ENCODE results near the gene CELF4.

CELF4 gene

GRCh38 chr18:37574113-37574512 lies 8.5 kb upstream of the CELF4 start:
- no peak for DNase-seq (ENCODE audit: extremely low read depth in 1 of 2, low read depth in 1 of 2)

- DNase-seq (ENCODE audit: extremely low read depth in 1 of 2, low read depth in 1 of 2), result no peak
Measured at GRCh38 chr18:37572736-37573135, 7.1 kb upstream of the CELF4 start.

- no peak for DNase-seq (ENCODE audit: extremely low read depth in 1 of 2, low read depth in 1 of 2)
Measured at GRCh38 chr18:37571266-37571665, 5.7 kb upstream of the CELF4 start.

DNA sequence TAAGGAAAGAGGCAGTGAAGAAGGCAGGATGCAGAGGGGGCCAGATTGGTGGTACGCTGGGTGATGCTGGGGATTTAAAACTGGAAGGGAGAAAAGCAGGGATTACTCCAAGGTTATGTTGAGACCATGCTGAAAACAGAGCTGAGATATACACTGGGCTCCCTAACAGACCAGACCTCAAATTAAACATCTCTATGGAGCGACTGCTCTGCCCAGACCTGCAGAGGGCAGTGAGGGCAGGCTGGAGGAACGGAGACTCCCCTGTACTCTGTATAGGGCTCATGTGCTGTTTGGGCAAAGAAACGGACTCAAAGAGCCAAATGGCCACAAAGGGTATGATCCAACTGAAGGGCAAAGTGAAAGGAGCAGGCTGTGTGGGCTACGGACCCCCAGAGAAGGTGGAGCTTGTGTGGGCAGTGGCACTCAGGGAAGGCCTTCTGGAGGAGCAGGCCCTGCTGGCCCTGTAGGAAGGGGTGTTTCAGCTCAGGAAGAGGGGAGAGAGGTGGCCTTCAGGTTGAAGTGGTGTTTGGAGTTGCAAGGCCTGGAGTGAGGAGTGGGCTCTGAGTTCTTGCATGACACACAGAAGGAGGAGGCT lies 4.8 kb upstream of the CELF4 start:
- DNase-seq (ENCODE audit: extremely low read depth in 1 of 2, low read depth in 1 of 2), result no peak

DNA sequence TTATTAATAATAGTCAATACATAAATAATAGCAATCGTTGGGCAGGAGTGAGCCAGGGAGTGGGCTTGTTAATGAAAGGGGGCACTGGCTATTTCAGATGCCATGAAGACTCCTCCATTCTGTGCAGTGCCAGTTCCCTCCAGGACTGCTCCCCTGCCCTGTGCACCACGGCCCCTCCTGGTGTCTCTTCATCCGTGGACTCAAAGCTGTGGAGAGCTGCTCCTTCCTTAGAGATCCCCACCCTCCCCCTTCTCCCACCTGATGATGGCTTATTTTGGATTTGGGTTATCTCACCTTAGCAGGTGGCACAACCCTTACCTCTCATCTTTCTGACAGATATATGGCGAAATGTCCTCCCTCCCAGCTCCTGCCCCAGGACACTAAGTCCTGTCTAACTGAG lies 3.1 kb upstream of the CELF4 start:
- no peak for DNase-seq (ENCODE audit: extremely low read depth in 1 of 2, low read depth in 1 of 2)

DNA sequence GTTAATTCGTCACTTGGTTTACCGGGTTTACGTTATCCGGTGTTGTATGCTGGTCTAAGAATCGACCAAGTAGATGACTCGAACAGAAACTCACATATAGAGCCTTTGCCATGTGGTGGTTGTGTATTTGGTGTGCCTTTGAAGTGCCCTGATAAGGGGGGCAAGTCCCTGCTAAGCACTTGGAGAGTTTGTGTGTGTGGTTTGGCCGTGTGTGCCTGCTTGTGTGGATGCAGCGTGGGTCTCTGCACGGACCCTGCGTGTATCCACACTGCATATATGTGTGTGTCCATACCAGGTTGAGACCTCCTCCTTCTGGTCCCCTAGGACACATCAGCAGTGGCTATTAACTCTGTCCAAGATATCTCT lies 2.4 kb upstream of the CELF4 start:
- no peak for DNase-seq (ENCODE audit: extremely low read depth in 1 of 2, low read depth in 1 of 2)

DNA sequence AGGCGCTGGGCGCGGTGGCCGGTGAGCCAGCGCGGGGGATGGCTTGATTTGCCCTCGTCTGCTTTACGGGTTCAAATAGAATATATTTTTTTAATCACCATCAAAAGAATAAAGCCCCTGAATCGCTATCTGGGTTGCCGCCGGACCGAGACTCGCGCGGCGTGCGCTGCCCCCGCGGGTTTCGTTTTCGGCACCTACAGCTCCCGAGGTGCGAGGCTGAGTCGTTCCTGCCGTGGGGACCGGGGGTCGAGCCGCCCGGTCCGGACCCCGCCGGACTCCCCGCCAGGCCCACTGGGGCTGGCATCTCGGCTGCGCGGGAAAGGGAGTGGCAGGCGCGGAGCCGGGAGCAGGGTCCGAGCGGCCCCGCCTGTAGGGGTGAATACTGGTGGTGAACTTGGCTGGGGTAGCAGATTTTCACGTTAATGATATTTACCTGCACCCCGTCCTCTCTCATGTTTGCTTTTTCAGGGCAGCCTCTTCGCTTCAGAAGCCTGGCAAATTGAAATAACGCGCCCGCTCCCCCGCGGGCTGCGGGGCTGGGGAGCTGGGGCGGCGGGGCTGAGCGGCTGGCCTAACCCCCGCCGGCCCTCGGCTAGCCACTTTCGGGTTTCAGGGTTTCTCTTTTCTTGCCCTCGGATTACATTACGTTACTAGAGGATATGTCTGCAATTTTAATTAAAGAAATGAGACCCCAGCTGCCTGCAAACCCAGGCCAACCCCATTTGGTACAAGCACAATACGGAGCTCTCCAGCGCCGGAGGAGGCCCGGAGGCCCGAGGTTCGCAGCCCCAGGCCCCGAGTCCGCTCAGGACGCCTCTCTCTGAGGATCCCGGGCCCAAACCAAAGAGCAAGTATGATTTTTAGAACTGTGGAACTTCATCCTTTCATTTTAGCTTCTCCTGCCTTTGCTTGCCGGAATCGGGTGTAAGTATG lies 1.7 kb upstream of the CELF4 start:
- DNase-seq (ENCODE audit: extremely low read depth in 1 of 2, low read depth in 1 of 2), result no peak

- no peak for DNase-seq (ENCODE audit: extremely low read depth in 1 of 2, low read depth in 1 of 2)
Measured at GRCh38 chr18:37566479-37567060, 972 bp upstream of the CELF4 start.

DNA sequence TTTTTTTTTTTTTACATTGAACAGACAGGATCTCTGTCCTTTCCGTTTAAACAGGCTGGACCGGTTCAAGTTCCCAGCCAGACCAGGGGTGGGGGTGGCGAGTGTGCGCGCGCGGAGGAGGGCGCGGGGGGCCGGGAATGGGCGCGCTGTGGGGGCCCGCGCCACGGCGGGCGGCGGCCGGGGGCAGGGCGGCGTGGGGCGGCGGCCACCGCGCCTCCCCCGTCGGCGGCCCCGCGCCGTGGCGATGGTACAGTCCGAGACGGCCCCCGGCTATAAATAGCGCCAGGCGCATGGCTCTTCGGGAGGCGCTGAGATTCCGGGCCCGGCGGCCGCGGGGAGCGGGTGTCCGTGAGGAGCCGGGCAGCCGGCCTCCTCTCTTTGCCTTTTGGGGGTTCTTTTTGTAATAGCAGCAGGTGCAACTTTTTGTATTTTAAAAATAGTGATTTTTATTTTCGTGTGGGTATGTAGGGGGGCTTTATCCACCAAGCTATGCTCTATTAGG lies 430 bp upstream of the CELF4 start:
- no peak for DNase-seq (ENCODE audit: extremely low read depth in 1 of 2, low read depth in 1 of 2)

DNA sequence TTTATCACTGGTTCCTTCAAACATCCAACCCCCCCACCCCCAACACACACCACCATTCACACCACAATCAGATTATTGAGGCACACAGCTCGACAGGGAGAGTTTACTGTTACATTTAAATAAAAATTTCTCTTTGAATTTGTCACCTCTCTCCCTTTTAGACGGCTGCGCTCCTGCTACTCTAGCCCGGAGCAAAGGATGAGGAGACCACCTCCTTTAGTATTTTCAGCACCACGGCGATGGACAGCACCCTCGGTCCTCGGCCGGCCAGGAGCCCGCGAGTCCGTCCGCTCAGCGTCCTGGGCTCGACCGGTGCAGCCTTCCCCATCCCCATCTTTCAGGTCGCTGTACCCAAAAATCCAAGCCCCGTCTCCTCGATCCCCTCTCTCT lies 892 bp downstream of the CELF4 start:
- no peak for DNase-seq (ENCODE audit: extremely low read depth in 1 of 2, low read depth in 1 of 2)

DNA sequence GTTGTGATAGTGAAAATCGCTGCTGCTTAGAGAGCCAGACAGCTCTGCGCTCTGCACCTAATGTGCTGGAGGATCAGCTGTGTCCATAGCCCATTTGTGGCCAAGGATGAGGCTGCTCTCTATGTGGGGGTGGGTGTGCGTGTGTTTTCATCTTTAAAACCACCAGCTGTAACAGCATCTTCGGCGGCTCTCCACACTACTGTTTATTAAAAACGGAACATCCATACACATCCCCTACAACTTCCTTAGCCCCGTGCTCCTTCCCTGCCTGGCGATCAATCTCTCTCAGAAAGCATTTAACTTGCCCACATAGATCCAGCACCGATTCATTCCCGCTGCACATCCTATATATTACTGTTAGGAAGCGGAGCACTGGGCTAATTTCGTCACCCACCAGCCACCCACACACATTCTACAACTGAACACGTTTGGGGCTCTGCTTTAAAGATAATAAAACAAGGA lies 1.6 kb downstream of the CELF4 start:
- DNase-seq (ENCODE audit: extremely low read depth in 1 of 2, low read depth in 1 of 2), result no peak

DNA sequence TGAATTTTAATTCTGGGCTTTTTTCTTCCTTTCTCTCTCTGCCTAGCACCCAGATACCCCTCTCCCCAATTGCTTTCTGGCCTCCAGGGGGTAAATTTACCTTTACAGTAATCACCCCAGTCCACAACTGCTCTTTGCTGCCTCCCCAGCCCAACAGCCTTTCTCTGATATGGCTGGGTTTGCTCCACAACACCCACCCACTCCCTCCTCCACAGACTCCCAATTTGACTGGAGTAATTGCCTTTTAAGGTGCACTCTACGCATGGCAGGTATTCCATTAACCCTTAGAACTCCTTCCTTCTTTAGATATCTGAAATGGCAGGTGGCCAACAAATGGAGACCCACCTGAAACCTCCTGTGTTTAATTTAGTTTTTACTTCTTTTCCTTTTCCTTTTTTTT lies 3.6 kb downstream of the CELF4 start:
- no peak for DNase-seq (ENCODE audit: extremely low read depth in 1 of 2, low read depth in 1 of 2)

DNA sequence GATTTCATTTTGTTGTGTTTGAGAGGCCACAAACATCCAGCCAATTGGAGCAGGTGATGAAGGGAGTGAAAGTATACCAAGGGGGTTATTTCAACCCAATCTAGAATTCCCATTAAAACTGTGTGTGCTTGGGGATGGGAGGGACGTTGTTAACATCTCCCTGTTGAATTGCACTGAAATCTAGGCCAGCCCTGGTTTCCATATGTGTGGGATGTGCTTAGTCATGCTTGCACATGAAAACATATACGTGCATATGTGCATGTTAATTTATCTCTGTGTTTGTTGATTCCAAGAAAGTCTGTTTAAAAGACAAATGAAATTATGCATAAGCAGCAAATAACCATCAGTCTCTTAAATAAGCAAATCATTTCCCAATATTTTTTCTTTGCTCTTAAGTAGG lies 5.6 kb downstream of the CELF4 start:
- no peak for DNase-seq (ENCODE audit: extremely low read depth in 1 of 2, low read depth in 1 of 2)

GRCh38 chr18:37559194-37559593 lies 6.4 kb downstream of the CELF4 start:
- no peak for DNase-seq (ENCODE audit: extremely low read depth in 1 of 2, low read depth in 1 of 2)

- no peak for DNase-seq (ENCODE audit: extremely low read depth in 1 of 2, low read depth in 1 of 2)
Measured at GRCh38 chr18:37554399-37554787, 11.2 kb downstream of the CELF4 start.

DNA sequence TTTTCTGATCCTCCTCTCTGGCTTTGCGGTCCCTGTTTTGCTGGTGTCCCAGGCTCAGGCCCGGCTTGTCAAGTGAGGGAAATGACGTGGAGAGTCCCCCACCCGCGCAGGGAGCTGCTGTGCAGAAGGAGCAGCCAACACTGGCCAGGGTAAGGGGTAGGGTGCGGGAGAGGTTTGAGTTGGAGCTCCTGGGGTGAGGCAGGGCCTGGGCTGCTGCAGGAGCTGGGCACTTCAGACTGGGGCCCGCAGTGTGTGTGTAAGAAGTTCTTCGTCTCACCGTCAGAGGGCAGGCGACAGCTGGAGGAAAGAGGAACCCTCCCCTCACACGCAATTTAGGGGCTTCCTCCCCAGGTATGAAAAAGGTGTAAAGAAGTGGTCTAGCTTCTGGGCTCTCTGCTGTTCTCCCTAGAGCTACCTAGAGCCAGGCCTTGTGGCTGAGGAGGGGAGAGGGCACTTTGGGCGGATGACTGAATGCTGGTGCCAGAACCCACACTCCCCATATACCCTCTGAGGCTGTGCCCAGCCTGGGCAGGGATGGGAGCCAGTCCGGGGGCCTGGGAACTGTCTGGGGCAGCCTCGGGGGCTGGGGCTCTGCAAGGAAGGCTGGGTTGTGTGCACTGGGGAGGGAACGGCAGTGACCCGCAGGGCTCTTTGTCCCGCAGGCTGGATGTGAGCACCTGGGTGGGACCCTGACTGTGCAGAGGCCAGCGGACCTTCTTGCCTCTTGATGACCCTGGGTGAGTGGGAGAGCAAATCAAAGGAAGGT lies 11.8 kb downstream of the CELF4 start:
- no peak for DNase-seq (ENCODE audit: extremely low read depth in 1 of 2, low read depth in 1 of 2)

- no peak for DNase-seq (ENCODE audit: extremely low read depth in 1 of 2, low read depth in 1 of 2)
Measured at GRCh38 chr18:37552286-37552685, 13.3 kb downstream of the CELF4 start.

DNA sequence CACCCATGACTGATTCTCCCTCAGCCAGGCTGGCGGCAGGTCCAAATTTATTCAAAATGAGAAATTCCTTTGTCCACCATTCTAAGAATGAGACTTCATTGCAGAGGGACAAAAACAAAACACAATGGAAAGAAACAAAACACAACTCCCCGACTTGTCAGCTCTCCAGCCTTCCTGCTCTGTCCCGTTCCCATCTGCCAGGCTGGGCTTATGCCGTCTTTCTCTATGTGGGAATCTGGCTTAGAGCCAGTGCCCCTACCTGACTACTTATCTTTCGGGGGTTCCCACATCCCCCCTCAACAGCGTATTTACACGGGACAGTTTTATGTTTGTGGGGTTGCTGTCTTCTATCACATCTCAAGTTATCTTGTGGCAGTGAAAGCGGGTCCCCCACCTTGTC lies 13.8 kb downstream of the CELF4 start:
- DNase-seq (ENCODE audit: extremely low read depth in 1 of 2, low read depth in 1 of 2), result no peak

GRCh38 chr18:37551249-37551648 lies 14.3 kb downstream of the CELF4 start:
- no peak for DNase-seq (ENCODE audit: extremely low read depth in 1 of 2, low read depth in 1 of 2)

- no peak for DNase-seq (ENCODE audit: extremely low read depth in 1 of 2, low read depth in 1 of 2)
Measured at GRCh38 chr18:37550118-37550875, 15.3 kb downstream of the CELF4 start.
